Measurements from ENCODE around the gene HMX1. TPM values are rescaled to one million over a fixed set of nuclear protein-coding genes. Genes with fewer than 3 reads are reported as not detected.

The HMX1 gene
- polyA plus RNA-seq, 1 donor (not counting 4 experiments of a cell fraction or from before 2014, with no cell fraction given) = not detected

DNA sequence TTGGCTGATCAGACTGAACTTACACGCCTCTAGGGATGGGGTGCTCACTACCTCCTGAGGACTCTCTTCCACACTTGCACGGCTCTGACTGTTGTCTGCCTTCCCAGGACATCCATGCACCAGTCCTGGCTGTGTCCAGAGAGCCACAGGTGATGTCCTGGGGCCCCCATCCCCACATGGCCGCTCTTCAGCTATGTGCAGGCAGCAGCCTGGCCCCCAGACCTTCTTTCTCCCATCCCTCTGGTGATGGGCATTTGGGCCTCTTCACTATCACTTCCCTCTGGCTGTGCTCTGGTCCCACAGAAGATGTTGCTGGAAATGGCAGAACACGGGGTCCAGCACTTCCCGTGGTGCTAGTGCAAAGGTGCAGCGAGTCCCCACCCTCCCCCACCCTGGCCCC, 40.9 kb upstream of the HMX1 start:
- DNase-seq (ENCODE audit: low read depth, low spot score) = no peak
- peaks cover 2% of the 10 kb centered on the region for H4K20me1 ChIP-seq (ENCODE audit: control insufficient read depth, extremely low read depth, insufficient read depth, low read length)
- peaks cover 3% of the 10 kb centered on the region for H3K27me3 ChIP-seq (ENCODE audit: control insufficient read depth, extremely low read depth, insufficient read depth, low read length)
- H3K4me1 ChIP-seq (ENCODE audit: control insufficient read depth, extremely low read depth, insufficient read depth, low read length) = no peaks in the 10 kb centered on the region
- H3K4me2 ChIP-seq (ENCODE audit: control insufficient read depth, extremely low read depth, insufficient read depth, low read depth, low read length) = no peak overlapping the region
- H3K4me3 ChIP-seq (ENCODE audit: control insufficient read depth in 2 of 3, extremely low read depth in 1 of 3, insufficient read depth in 2 of 3, low read depth in 1 of 3, low read length in 3 of 3) = no peak overlapping the region
- no peak for FAIRE-seq
- dilution Hi-C loops (cut with MboI; ENCODE audit: extremely low pct_ligation_motif_present, low sequenced_read_pairs) = no loop called here
- no peak for TF ChIP-seq EZH2 (IDR thresholded peaks at IDR 0.05; ENCODE audit: low read length)
- TF ChIP-seq CTCF (optimal IDR thresholded peaks at IDR 0.05 in 1 of 3, IDR thresholded peaks at IDR 0.05 in 1 of 3, conservative IDR thresholded peaks at IDR 0.05 in 1 of 3; ENCODE audit: extremely low read depth in 1 of 3, insufficient read depth in 2 of 3, low read length in 3 of 3) = no peak
- H3K36me3 ChIP-seq (ENCODE audit: control insufficient read depth in 2 of 2, extremely low read depth in 1 of 2, insufficient read depth in 2 of 2, low read length in 2 of 2) = no peaks in the 10 kb centered on the region
- H3K9me3 ChIP-seq (ENCODE audit: control insufficient read depth, low read depth, low read length) = no peaks in the 10 kb centered on the region
- H3K9ac ChIP-seq (ENCODE audit: control insufficient read depth, extremely low read depth, insufficient read depth, low read length) = no peak overlapping the region
- H3K79me2 ChIP-seq (ENCODE audit: control insufficient read depth, insufficient read depth, low read length) = no peaks in the 10 kb centered on the region
- no peak overlapping the region for H3K27ac ChIP-seq (ENCODE audit: control insufficient read depth, insufficient read depth, low read length)
- H3K9me1 ChIP-seq (ENCODE audit: control insufficient read depth, extremely low read depth, insufficient read depth, low read length) = no peaks in the 10 kb centered on the region
- no peak overlapping the region for H2AFZ ChIP-seq (ENCODE audit: control insufficient read depth, low read length)

DNA sequence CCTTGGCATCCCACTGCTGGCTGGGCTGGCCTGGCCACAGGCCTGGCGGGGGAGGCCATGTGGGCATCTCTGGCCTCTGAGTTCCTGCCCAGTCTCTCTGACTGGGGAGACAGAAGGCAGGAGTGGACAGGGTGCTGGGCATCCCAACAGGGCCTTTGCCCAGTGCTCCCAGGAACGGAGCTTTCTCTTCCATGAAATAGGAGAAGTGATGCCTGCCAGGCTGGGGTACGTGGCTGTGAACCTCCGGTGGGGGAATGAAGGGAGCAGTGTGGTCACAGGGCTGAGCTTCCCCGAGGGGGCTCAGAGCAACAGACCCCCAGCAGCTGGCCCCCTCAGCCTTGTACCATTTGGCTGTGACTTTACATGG, 40.4 kb upstream of the HMX1 start:
- no peak overlapping the region for H3K4me2 ChIP-seq (ENCODE audit: control insufficient read depth, extremely low read depth, insufficient read depth, low read depth, low read length)
- no peak for FAIRE-seq
- no peak overlapping the region for H3K4me3 ChIP-seq (ENCODE audit: control insufficient read depth in 2 of 3, extremely low read depth in 1 of 3, insufficient read depth in 2 of 3, low read depth in 1 of 3, low read length in 3 of 3)
- H3K27me3 ChIP-seq (ENCODE audit: control insufficient read depth, extremely low read depth, insufficient read depth, low read length) = peaks cover 3% of the 10 kb centered on the region
- no peaks in the 10 kb centered on the region for H3K36me3 ChIP-seq (ENCODE audit: control insufficient read depth in 2 of 2, extremely low read depth in 1 of 2, insufficient read depth in 2 of 2, low read length in 2 of 2)
- H3K9me1 ChIP-seq (ENCODE audit: control insufficient read depth, extremely low read depth, insufficient read depth, low read length) = no peaks in the 10 kb centered on the region
- no peaks in the 10 kb centered on the region for H3K79me2 ChIP-seq (ENCODE audit: control insufficient read depth, insufficient read depth, low read length)
- no peak overlapping the region for H2AFZ ChIP-seq (ENCODE audit: control insufficient read depth, low read length)
- dilution Hi-C loops (cut with MboI; ENCODE audit: extremely low pct_ligation_motif_present, low sequenced_read_pairs) = no loop called here
- H3K4me1 ChIP-seq (ENCODE audit: control insufficient read depth, extremely low read depth, insufficient read depth, low read length) = no peaks in the 10 kb centered on the region
- no peak overlapping the region for H3K9ac ChIP-seq (ENCODE audit: control insufficient read depth, extremely low read depth, insufficient read depth, low read length)
- no peak for DNase-seq (ENCODE audit: low read depth, low spot score)
- peaks cover 2% of the 10 kb centered on the region for H4K20me1 ChIP-seq (ENCODE audit: control insufficient read depth, extremely low read depth, insufficient read depth, low read length)
- H3K27ac ChIP-seq (ENCODE audit: control insufficient read depth, insufficient read depth, low read length) = no peak overlapping the region
- TF ChIP-seq EZH2 (IDR thresholded peaks at IDR 0.05; ENCODE audit: low read length) = no peak
- TF ChIP-seq CTCF (optimal IDR thresholded peaks at IDR 0.05 in 1 of 3, IDR thresholded peaks at IDR 0.05 in 1 of 3, conservative IDR thresholded peaks at IDR 0.05 in 1 of 3; ENCODE audit: extremely low read depth in 1 of 3, insufficient read depth in 2 of 3, low read length in 3 of 3) = no peak
- H3K9me3 ChIP-seq (ENCODE audit: control insufficient read depth, low read depth, low read length) = no peaks in the 10 kb centered on the region

Data from keratinocyte (primary cell).